SK-N-SH (cell line): Measurements from ENCODE around the gene CEBPA. TPM values are rescaled to one million over a fixed set of nuclear protein-coding genes. Genes with fewer than 3 reads are reported as not detected.

Experiments used
- CTCF ChIA-PET: fragments of 300-600, 350-600 bp; formaldehyde crosslinking; extraction: SDS; loops from one replicate; lab custom pipeline; 2021; lab: Yijun Ruan, JAX
- POLR2A ChIA-PET: fragments of 350-600 bp; sonication (Branson Sonifier 250); formaldehyde crosslinking; extraction: SDS; loops from one replicate; lab custom pipeline; 2020; ENCODE audit warnings: antibody characterized with exemption, inconsistent platforms; lab: Yijun Ruan, JAX
- DNase-seq: peaks from one replicate; pipeline ENCODE4 v3.0.0; 2012
- H2AFZ ChIP-seq: fragments of 200-600 bp; sonication (generic); 2 replicates; pipeline ENCODE4 v1.8.1; 2016; ENCODE audit warnings: antibody characterized with exemption, mild to moderate bottlenecking, low read depth
- H3F3A ChIP-seq: fragments of 200-600 bp; sonication (generic); replicated peaks from 2 replicates; pipeline ENCODE3; 2016; ENCODE audit warnings: antibody characterized with exemption, mild to moderate bottlenecking; ENCODE audit not compliant: insufficient read depth
- H3K27ac ChIP-seq, 2 experiments: fragments of 200-500 bp in 1 of 2; fragments of 200-600 bp in 1 of 2; sonication (Bioruptor generic) in 1 of 2; sonication (generic), shearing (Covaris generic) in 1 of 2; 2 replicates each; pipeline versions ENCODE4 v1.5.1 to v1.6.1; 2014 to 2016; ENCODE audit warnings: low read depth in 2 of 2, inconsistent platforms in 1 of 2, low read length in 1 of 2, mild to moderate bottlenecking in 1 of 2, mixed read lengths in 1 of 2
- H3K27me3 ChIP-seq: fragments of 200-600 bp; sonication (generic), shearing (Covaris generic); 2 replicates; pipeline ENCODE4 v1.6.1; 2016; ENCODE audit warnings: mixed run types; ENCODE audit not compliant: insufficient read depth
- H3K36me3 ChIP-seq, 2 experiments: fragments of 200-500 bp in 1 of 2; fragments of 200-600 bp in 1 of 2; sonication (Bioruptor generic) in 1 of 2; sonication (generic) in 1 of 2; replicated peaks in 1 of 2; 2 replicates each; pipeline versions ENCODE3 to v1.5.1; 2014 to 2016; ENCODE audit warnings: low read length in 1 of 2, mild to moderate bottlenecking in 1 of 2; ENCODE audit not compliant: insufficient read depth in 2 of 2, control insufficient read depth in 1 of 2
- H3K4me1 ChIP-seq, 2 experiments: fragments of 200-500 bp in 1 of 2; fragments of 200-600 bp in 1 of 2; sonication (Bioruptor generic) in 1 of 2; sonication (generic), shearing (Covaris generic) in 1 of 2; 2 replicates each; pipeline versions ENCODE4 v1.5.1 to v1.6.1; 2014 to 2016; ENCODE audit warnings: low read depth in 1 of 2, low read length in 1 of 2, mixed run types in 1 of 2; ENCODE audit not compliant: insufficient read depth in 2 of 2, control insufficient read depth in 1 of 2
- H3K4me2 ChIP-seq: fragments of 200-600 bp; sonication (generic), shearing (Covaris generic); 2 replicates; pipeline ENCODE4 v1.6.1; 2017; ENCODE audit warnings: mixed run types
- H3K4me3 ChIP-seq, 2 experiments: fragments of 200-500 bp in 1 of 2; fragments of 200-600 bp in 1 of 2; sonication (Bioruptor generic) in 1 of 2; sonication (generic), shearing (Covaris generic) in 1 of 2; 2 replicates each; pipeline versions ENCODE4 v1.5.1 to v1.8.1; 2014 to 2016; ENCODE audit warnings: low read depth in 2 of 2, inconsistent platforms in 1 of 2, low read length in 1 of 2, mild to moderate bottlenecking in 1 of 2, mixed read lengths in 1 of 2, moderate library complexity in 1 of 2
- H3K79me2 ChIP-seq: fragments of 200-600 bp; sonication (generic); 2 replicates; pipeline ENCODE4 v1.8.1; 2017; ENCODE audit warnings: mild to moderate bottlenecking; ENCODE audit not compliant: insufficient read depth
- H3K9ac ChIP-seq: fragments of 200-600 bp; sonication (generic); 2 replicates; pipeline ENCODE4 v1.6.1; 2017; ENCODE audit warnings: mixed run types
- H3K9me2 ChIP-seq: fragments of 200-600 bp; sonication (generic); 2 replicates; pipeline ENCODE4 v1.6.1; 2017; ENCODE audit warnings: mixed run types
- H3K9me3 ChIP-seq: fragments of 200-600 bp; sonication (generic); 2 replicates; pipeline ENCODE4 v1.6.1; 2017; ENCODE audit warnings: mixed run types, mild to moderate bottlenecking, moderate library complexity
- H4K20me1 ChIP-seq: fragments of 200-600 bp; sonication (generic); 2 replicates; pipeline ENCODE4 v1.6.1; 2017; ENCODE audit warnings: mild to moderate bottlenecking, mixed run types; ENCODE audit not compliant: insufficient read depth
- EZH2phosphoT487 ChIP-seq: fragments of 200-600 bp; sonication (generic); IDR thresholded peaks from 2 replicates; pipeline ENCODE4 v1.6.1; 2017; ENCODE audit warnings: low read depth, mixed run types, mild to moderate bottlenecking, antibody characterized with exemption, moderate library complexity, borderline replicate concordance
- NFIC ChIP-seq: IDR thresholded peaks from 2 replicates; pipeline ENCODE4 v1.4.0; 2012; ENCODE audit warnings: borderline replicate concordance
- RAD21 ChIP-seq: IDR thresholded peaks from 2 replicates; pipeline ENCODE4 v1.6.1; 2012; ENCODE audit warnings: mild to moderate bottlenecking, low read length
- RXRA ChIP-seq: IDR thresholded peaks from 2 replicates; pipeline ENCODE4 v1.4.0; 2012; ENCODE audit warnings: low read depth, mild to moderate bottlenecking, borderline replicate concordance
- SIN3A ChIP-seq: IDR thresholded peaks from 2 replicates; pipeline ENCODE4 v1.6.1; 2012; ENCODE audit warnings: low read depth, mild to moderate bottlenecking, low read length, moderate library complexity, borderline replicate concordance
- TAF1 ChIP-seq: IDR thresholded peaks from 2 replicates; pipeline ENCODE4 v1.6.1; 2012; ENCODE audit warnings: low read depth, mild to moderate bottlenecking, low read length, moderate library complexity, borderline replicate concordance
- USF1 ChIP-seq: IDR thresholded peaks from 2 replicates; pipeline ENCODE4 v1.4.0; 2012; ENCODE audit warnings: low read depth, borderline replicate concordance
- YY1 ChIP-seq: IDR thresholded peaks from 2 replicates; pipeline ENCODE4 v1.4.0; 2012; ENCODE audit warnings: low read depth, mild to moderate bottlenecking
- WGBS: methylation state at CpG from one replicate; pipeline ENCODE4 v1.1.6; 2017; ENCODE audit warnings: low lambda C conversion rate; 5-methylcytosine and 5-hydroxymethylcytosine counted together
- polyA plus RNA-seq, 3 experiments: library from polyadenylated mRNA; depleted of rRNA; stranded (reverse); fragments of >200 nt; gene quantifications; 2 replicates each; pipeline ENCODE4 v1.2.3, GENCODE V29; 2012

CEBPA gene
- polyA plus RNA-seq, 1 of the 3 experiments (the other 2 are of a cell fraction), result 0.15 TPM

DNA sequence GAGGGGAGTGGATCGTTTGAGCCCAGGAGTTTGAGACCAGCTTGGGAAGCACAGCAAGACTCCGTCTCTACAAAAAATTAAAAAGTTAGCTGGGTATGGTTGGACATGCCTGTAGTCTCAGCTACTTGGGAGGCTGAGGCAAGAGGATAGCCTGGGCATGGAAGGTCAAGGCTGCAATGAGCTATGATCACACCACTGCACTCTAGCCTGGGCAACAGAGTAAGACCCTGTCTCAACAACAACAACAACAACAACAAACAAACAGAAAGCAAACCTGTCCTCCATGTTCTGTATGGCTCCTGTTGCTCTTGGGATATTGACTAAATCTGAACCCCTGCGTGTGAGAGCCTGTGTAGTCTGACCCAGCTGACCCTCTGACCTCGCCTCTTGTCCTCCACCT, 14.9 kb downstream of the CEBPA start:
- H3K9me2 ChIP-seq, result no peaks in the 10 kb centered on the region
- no peak overlapping the region for H3K4me3 ChIP-seq
- no peak overlapping the region for H2AFZ ChIP-seq
- H3K4me2 ChIP-seq, result no peak overlapping the region
- no peak for DNase-seq
- POLR2A ChIA-PET, result no interaction called here
- CTCF ChIA-PET, result interaction anchor here (0.7 to 1.5 kb wide), 3 partner anchors 17 to 46 kb away, joined by 3 read pairs; no protein-coding TSS in a partner anchor
- no peaks in the 10 kb centered on the region for H3K36me3 ChIP-seq
- 0 out of 2 replicates have a peak, but pooled peaks cover 5% of the 10 kb centered on the region for H3K27me3 ChIP-seq
- H3K27ac ChIP-seq, result no peak overlapping the region
- no peaks in the 10 kb centered on the region for H3F3A ChIP-seq
- H4K20me1 ChIP-seq, result no peaks in the 10 kb centered on the region
- 33% methylated on average over 4 of the region's 4 CpGs for WGBS
- TF ChIP-seq RAD21, result no peak
- no peak for TF ChIP-seq YY1
- peaks cover 0 to 2% of the 10 kb centered on the region in 2 experiments; a peak in 1 of 4 replicates for H3K4me1 ChIP-seq
- no peaks in the 10 kb centered on the region for H3K79me2 ChIP-seq
- no peak overlapping the region for H3K9ac ChIP-seq
- peaks cover 4% of the 10 kb centered on the region; the same call in 1 of the 2 replicates for H3K9me3 ChIP-seq

DNA sequence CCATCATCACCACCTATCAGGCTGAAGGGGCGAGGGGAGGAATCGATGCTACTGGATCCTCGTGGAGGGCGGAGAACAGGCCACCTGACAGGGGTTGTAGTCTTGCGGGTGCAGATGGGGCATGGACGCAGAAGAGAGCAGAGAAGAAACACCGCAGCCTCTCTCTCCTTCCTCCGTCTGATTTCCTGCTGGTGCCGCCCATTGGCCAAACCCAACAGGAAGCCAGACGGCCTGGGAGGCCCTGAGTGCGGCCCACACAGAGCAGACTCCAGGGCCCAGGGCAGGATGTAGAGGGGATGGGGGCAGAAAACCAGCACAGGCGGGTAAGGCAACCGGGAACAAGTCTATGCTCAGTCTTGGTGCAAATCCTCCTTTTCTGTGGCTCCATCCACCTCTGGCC, 15.4 kb downstream of the CEBPA start:
- POLR2A ChIA-PET, result no interaction called here
- WGBS, result 69% methylated on average over 13 of the region's 13 CpGs
- Histone ChIP-seq H3K27me3 (0 out of 2 replicates have a peak, but pooled peaks cover 5% of the 10 kb centered on the region), H4K20me1 (no peaks in the 10 kb centered on the region), H3K4me1 (peaks cover 0 to 2% of the 10 kb centered on the region in 2 experiments; a peak in 1 of 4 replicates), H2AFZ (no peak overlapping the region), H3F3A (no peaks in the 10 kb centered on the region), H3K27ac (no peak overlapping the region), H3K4me2 (no peak overlapping the region), H3K36me3 (no peaks in the 10 kb centered on the region), H3K9me2 (no peaks in the 10 kb centered on the region), H3K9me3 (peaks cover 4% of the 10 kb centered on the region; the same call in 1 of the 2 replicates), H3K79me2 (no peaks in the 10 kb centered on the region), H3K4me3 (no peak overlapping the region), H3K9ac (no peak overlapping the region)
- CTCF ChIA-PET, result interaction anchor here (1.2 to 1.5 kb wide), 2 partner anchors 17 to 45 kb away, joined by 3 read pairs; no protein-coding TSS in a partner anchor
- DNase-seq, result no peak
- no peak for TF ChIP-seq SIN3A
- no peak for TF ChIP-seq RXRA
- no peak for TF ChIP-seq RAD21
- no peak for TF ChIP-seq EZH2phosphoT487
- TF ChIP-seq NFIC, result no peak

DNA sequence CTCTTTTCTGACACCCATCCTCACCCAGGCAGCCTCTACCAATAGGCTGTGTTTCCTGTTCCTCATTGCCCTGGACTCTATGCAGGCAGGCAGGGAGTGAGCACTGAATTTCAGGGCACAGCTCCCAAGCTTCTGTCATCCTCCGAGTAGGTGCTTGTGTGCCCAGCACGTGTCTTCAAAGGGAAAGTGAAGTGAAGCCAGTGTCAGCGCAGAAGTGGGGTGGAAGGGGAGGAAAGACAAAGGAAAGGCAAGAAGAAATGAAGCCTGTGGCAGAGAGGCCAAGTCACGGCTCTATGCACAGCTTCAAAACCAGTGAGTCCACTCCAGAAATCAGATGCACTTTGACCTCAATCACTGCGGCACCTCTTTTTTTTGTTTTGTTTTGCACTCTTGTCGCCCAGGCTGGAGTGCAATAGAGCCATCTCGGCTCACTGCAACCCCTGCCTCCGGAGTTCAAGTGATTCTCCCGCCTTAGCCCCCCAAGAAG, 16.9 kb downstream of the CEBPA start:
- CTCF ChIA-PET, result no interaction called here
- Histone ChIP-seq H4K20me1 (no peaks in the 10 kb centered on the region), H3K9me3 (peaks cover 4% of the 10 kb centered on the region; the same call in 1 of the 2 replicates), H3K36me3 (no peaks in the 10 kb centered on the region), H3K9me2 (no peaks in the 10 kb centered on the region), H2AFZ (no peak overlapping the region), H3K27me3 (0 out of 2 replicates have a peak, but pooled peaks cover 5% of the 10 kb centered on the region), H3K4me3 (no peak overlapping the region), H3K9ac (no peak overlapping the region), H3K4me2 (no peak overlapping the region), H3K27ac (no peak overlapping the region), H3K4me1 (no peaks in the 10 kb centered on the region), H3F3A (no peaks in the 10 kb centered on the region), H3K79me2 (no peaks in the 10 kb centered on the region)
- no peak for DNase-seq
- POLR2A ChIA-PET, result no interaction called here
- 59% methylated on average over 9 of the region's 9 CpGs for WGBS
- TF ChIP-seq USF1 (no peak), TAF1 (no peak)
